Measurements from ENCODE around the gene NPTX1.

DNA sequence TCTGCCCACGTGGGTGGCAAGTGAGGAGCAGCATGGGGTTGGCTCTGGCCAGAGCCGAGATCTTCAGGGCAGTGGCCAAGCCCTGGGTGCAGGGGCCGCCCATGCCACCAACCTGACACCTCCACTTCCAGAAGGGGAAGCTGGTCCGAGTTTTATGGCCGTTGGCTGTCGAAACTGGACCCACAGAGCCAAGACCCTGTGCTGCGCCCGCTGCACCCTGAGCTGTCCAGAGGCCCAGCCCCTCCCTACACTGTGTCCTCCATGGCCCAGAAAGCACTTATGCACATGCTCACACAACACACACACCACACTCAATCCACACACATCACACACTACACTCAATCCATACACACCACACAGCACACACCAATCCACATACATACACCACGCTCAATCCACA lies 34.4 kb upstream of the NPTX1 start:
- TF ChIP-seq ZFP91 (CRISPR knock-in tag; IDR thresholded peaks at IDR 0.05) (no peak), ZFX (CRISPR knock-in tag; IDR thresholded peaks at IDR 0.05) (no peak), FOXA1 (IDR thresholded peaks at IDR 0.05; ENCODE audit: borderline replicate concordance) (no peak)
